SK-N-SH (cell line): ENCODE measurements around the gene CAPN5. TPM values are rescaled to one million over a fixed set of nuclear protein-coding genes. Genes with fewer than 3 reads are reported as not detected.

Experiments used
- CTCF ChIA-PET: fragments of 300-600, 350-600 bp; formaldehyde crosslinking; extraction: SDS; loops from one replicate; lab custom pipeline; 2021; lab: Yijun Ruan, JAX
- POLR2A ChIA-PET: fragments of 350-600 bp; sonication (Branson Sonifier 250); formaldehyde crosslinking; extraction: SDS; loops from one replicate; lab custom pipeline; 2020; ENCODE audit warnings: antibody characterized with exemption, inconsistent platforms; lab: Yijun Ruan, JAX
- DNase-seq: peaks from one replicate; pipeline ENCODE4 v3.0.0; 2012
- H2AFZ ChIP-seq: fragments of 200-600 bp; sonication (generic); 2 replicates; pipeline ENCODE4 v1.8.1; 2016; ENCODE audit warnings: antibody characterized with exemption, mild to moderate bottlenecking, low read depth
- H3F3A ChIP-seq: fragments of 200-600 bp; sonication (generic); replicated peaks from 2 replicates; pipeline ENCODE3; 2016; ENCODE audit warnings: antibody characterized with exemption, mild to moderate bottlenecking; ENCODE audit not compliant: insufficient read depth
- H3K27ac ChIP-seq, 2 experiments: fragments of 200-500 bp in 1 of 2; fragments of 200-600 bp in 1 of 2; sonication (Bioruptor generic) in 1 of 2; sonication (generic), shearing (Covaris generic) in 1 of 2; 2 replicates each; pipeline versions ENCODE4 v1.5.1 to v1.6.1; 2014 to 2016; ENCODE audit warnings: low read depth in 2 of 2, inconsistent platforms in 1 of 2, low read length in 1 of 2, mild to moderate bottlenecking in 1 of 2, mixed read lengths in 1 of 2
- H3K27me3 ChIP-seq: fragments of 200-600 bp; sonication (generic), shearing (Covaris generic); 2 replicates; pipeline ENCODE4 v1.6.1; 2016; ENCODE audit warnings: mixed run types; ENCODE audit not compliant: insufficient read depth
- H3K36me3 ChIP-seq, 2 experiments: fragments of 200-500 bp in 1 of 2; fragments of 200-600 bp in 1 of 2; sonication (Bioruptor generic) in 1 of 2; sonication (generic) in 1 of 2; replicated peaks in 1 of 2; 2 replicates each; pipeline versions ENCODE3 to v1.5.1; 2014 to 2016; ENCODE audit warnings: low read length in 1 of 2, mild to moderate bottlenecking in 1 of 2; ENCODE audit not compliant: insufficient read depth in 2 of 2, control insufficient read depth in 1 of 2
- H3K4me1 ChIP-seq, 2 experiments: fragments of 200-500 bp in 1 of 2; fragments of 200-600 bp in 1 of 2; sonication (Bioruptor generic) in 1 of 2; sonication (generic), shearing (Covaris generic) in 1 of 2; 2 replicates each; pipeline versions ENCODE4 v1.5.1 to v1.6.1; 2014 to 2016; ENCODE audit warnings: low read depth in 1 of 2, low read length in 1 of 2, mixed run types in 1 of 2; ENCODE audit not compliant: insufficient read depth in 2 of 2, control insufficient read depth in 1 of 2
- H3K4me2 ChIP-seq: fragments of 200-600 bp; sonication (generic), shearing (Covaris generic); 2 replicates; pipeline ENCODE4 v1.6.1; 2017; ENCODE audit warnings: mixed run types
- H3K4me3 ChIP-seq, 2 experiments: fragments of 200-500 bp in 1 of 2; fragments of 200-600 bp in 1 of 2; sonication (Bioruptor generic) in 1 of 2; sonication (generic), shearing (Covaris generic) in 1 of 2; 2 replicates each; pipeline versions ENCODE4 v1.5.1 to v1.8.1; 2014 to 2016; ENCODE audit warnings: low read depth in 2 of 2, inconsistent platforms in 1 of 2, low read length in 1 of 2, mild to moderate bottlenecking in 1 of 2, mixed read lengths in 1 of 2, moderate library complexity in 1 of 2
- H3K79me2 ChIP-seq: fragments of 200-600 bp; sonication (generic); 2 replicates; pipeline ENCODE4 v1.8.1; 2017; ENCODE audit warnings: mild to moderate bottlenecking; ENCODE audit not compliant: insufficient read depth
- H3K9ac ChIP-seq: fragments of 200-600 bp; sonication (generic); 2 replicates; pipeline ENCODE4 v1.6.1; 2017; ENCODE audit warnings: mixed run types
- H3K9me2 ChIP-seq: fragments of 200-600 bp; sonication (generic); 2 replicates; pipeline ENCODE4 v1.6.1; 2017; ENCODE audit warnings: mixed run types
- H3K9me3 ChIP-seq: fragments of 200-600 bp; sonication (generic); 2 replicates; pipeline ENCODE4 v1.6.1; 2017; ENCODE audit warnings: mixed run types, mild to moderate bottlenecking, moderate library complexity
- H4K20me1 ChIP-seq: fragments of 200-600 bp; sonication (generic); 2 replicates; pipeline ENCODE4 v1.6.1; 2017; ENCODE audit warnings: mild to moderate bottlenecking, mixed run types; ENCODE audit not compliant: insufficient read depth
- CHD2 ChIP-seq: fragments of 150-350 bp; IDR thresholded peaks from 2 replicates; pipeline ENCODE4 v1.6.1; 2018; ENCODE audit warnings: low read length; ENCODE audit not compliant: partially characterized antibody
- ELF1 ChIP-seq: IDR thresholded peaks from 2 replicates; pipeline ENCODE4 v1.4.0; 2012
- EZH2phosphoT487 ChIP-seq: fragments of 200-600 bp; sonication (generic); IDR thresholded peaks from 2 replicates; pipeline ENCODE4 v1.6.1; 2017; ENCODE audit warnings: low read depth, mixed run types, mild to moderate bottlenecking, antibody characterized with exemption, moderate library complexity, borderline replicate concordance
- FOSL2 ChIP-seq: IDR thresholded peaks from 2 replicates; pipeline ENCODE4 v1.4.0; 2012; ENCODE audit warnings: low read depth, mild to moderate bottlenecking, moderate library complexity, borderline replicate concordance
- FOXM1 ChIP-seq: IDR thresholded peaks from 2 replicates; pipeline ENCODE4 v1.4.0; 2012; ENCODE audit warnings: low read depth, mild to moderate bottlenecking
- GABPA ChIP-seq: IDR thresholded peaks from 2 replicates; pipeline ENCODE4 v1.4.0; 2012; ENCODE audit warnings: low read depth, mild to moderate bottlenecking
- GATA2 ChIP-seq: sonication (generic); formaldehyde crosslinking; IDR thresholded peaks from 2 replicates; pipeline ENCODE4 v1.5.0; 2020; ENCODE audit warnings: mild to moderate bottlenecking, missing genetic modification reagents
- JUND ChIP-seq: IDR thresholded peaks from 2 replicates; pipeline ENCODE4 v1.4.0; 2012
- MXI1 ChIP-seq: IDR thresholded peaks from 2 replicates; pipeline ENCODE4 v1.6.1; 2012; ENCODE audit warnings: mild to moderate bottlenecking, low read depth, low read length, improper control_type of control experiment
- NFIC ChIP-seq: IDR thresholded peaks from 2 replicates; pipeline ENCODE4 v1.4.0; 2012; ENCODE audit warnings: borderline replicate concordance
- NRF1 ChIP-seq: IDR thresholded peaks from 2 replicates; pipeline ENCODE4 v1.6.1; 2012; ENCODE audit warnings: low read depth, mild to moderate bottlenecking, low read length
- POLR2AphosphoS5 ChIP-seq: IDR thresholded peaks from 2 replicates; pipeline ENCODE4 v1.6.1; 2012; ENCODE audit warnings: low read depth, low read length
- RCOR1 ChIP-seq: fragments of 150-350 bp; IDR thresholded peaks from 2 replicates; pipeline ENCODE4 v1.6.1; 2017; ENCODE audit warnings: antibody characterized with exemption, low read length
- RFX5 ChIP-seq: IDR thresholded peaks from 2 replicates; pipeline ENCODE4 v1.6.1; 2012; ENCODE audit warnings: mild to moderate bottlenecking, improper control_type of control experiment, low read length
- SIN3A ChIP-seq: IDR thresholded peaks from 2 replicates; pipeline ENCODE4 v1.6.1; 2012; ENCODE audit warnings: low read depth, mild to moderate bottlenecking, low read length, moderate library complexity, borderline replicate concordance
- TCF12 ChIP-seq: IDR thresholded peaks from 2 replicates; pipeline ENCODE4 v1.4.0; 2012
- TEAD4 ChIP-seq: IDR thresholded peaks from 2 replicates; pipeline ENCODE4 v1.4.0; 2012; ENCODE audit warnings: mild to moderate bottlenecking, borderline replicate concordance; ENCODE audit not compliant: insufficient read depth
- YY1 ChIP-seq: IDR thresholded peaks from 2 replicates; pipeline ENCODE4 v1.4.0; 2012; ENCODE audit warnings: low read depth, mild to moderate bottlenecking
- WGBS: methylation state at CpG from one replicate; pipeline ENCODE4 v1.1.6; 2017; ENCODE audit warnings: low lambda C conversion rate; 5-methylcytosine and 5-hydroxymethylcytosine counted together
- polyA plus RNA-seq, 3 experiments: library from polyadenylated mRNA; depleted of rRNA; stranded (reverse); fragments of >200 nt; gene quantifications; 2 replicates each; pipeline ENCODE4 v1.2.3, GENCODE V29; 2012
- TF ChIP-seq, protein P1 (sequence below): fragments of 150-350 bp; IDR thresholded peaks from 2 replicates; pipeline ENCODE4 v1.6.1; 2016; ENCODE audit warnings: mild to moderate bottlenecking, low read depth, low read length
- TF ChIP-seq, protein P2 (sequence below): IDR thresholded peaks from 2 replicates; pipeline ENCODE4 v1.4.0; 2012; ENCODE audit warnings: low read depth, borderline replicate concordance
- TF ChIP-seq, protein P3 (sequence below): IDR thresholded peaks from 2 replicates; pipeline ENCODE4 v1.4.0; 2012; ENCODE audit warnings: low read depth, borderline replicate concordance
- TF ChIP-seq, protein P4 (sequence below): fragments of 150-350 bp; IDR thresholded peaks from 2 replicates; pipeline ENCODE4 v1.6.1; 2017; ENCODE audit warnings: antibody characterized with exemption, low read length, low read depth, borderline replicate concordance

Gene CAPN5
- polyA plus RNA-seq, 1 of the 3 experiments (the other 2 are of a cell fraction): 33.1 TPM

DNA sequence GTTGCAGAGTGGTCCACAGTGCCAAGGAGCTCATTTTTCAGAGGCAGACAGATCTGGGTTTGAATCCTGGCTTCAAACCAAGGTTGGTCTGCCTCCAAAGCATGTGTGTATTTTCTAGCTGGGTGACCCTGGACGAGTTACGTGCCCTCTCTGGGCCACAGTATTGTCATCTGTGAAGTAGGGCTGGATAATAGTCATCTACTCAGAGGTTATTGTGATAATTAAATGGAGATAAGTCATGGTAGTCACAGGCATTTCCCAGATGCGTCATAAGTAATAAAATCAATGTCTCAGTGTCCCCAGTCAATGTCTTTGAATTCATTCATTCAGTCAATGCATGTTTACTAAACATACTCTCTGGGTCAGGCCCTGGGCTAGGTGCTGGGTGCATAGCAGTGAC, 44.5 kb downstream of the CAPN5 start:
- no peaks in the 10 kb centered on the region for H3K27me3 ChIP-seq
- H4K20me1 ChIP-seq: no peaks in the 10 kb centered on the region
- H3K4me1 ChIP-seq: peaks cover 22 to 46% of the 10 kb centered on the region in 2 experiments; a peak in 3 of 4 replicates
- H3F3A ChIP-seq: peaks cover 16% of the 10 kb centered on the region
- no peaks in the 10 kb centered on the region for H3K9me2 ChIP-seq
- WGBS: 92% methylated on average over 3 of the region's 3 CpGs
- DNase-seq: no peak
- POLR2A ChIA-PET: no interaction called here
- no peaks in the 10 kb centered on the region for H3K9me3 ChIP-seq
- H3K36me3 ChIP-seq: no peaks in the 10 kb centered on the region
- no peak overlapping the region for H2AFZ ChIP-seq
- no peak overlapping the region for H3K4me3 ChIP-seq
- H3K4me2 ChIP-seq: no peak overlapping the region
- CTCF ChIA-PET: interaction anchor here (1.7 to 11.2 kb wide), 5 partner anchors 11 to 77 kb away, joined by 4 to 111 read pairs (median 12); partner anchors contain the start of gene MYO7A
- no peak overlapping the region for H3K9ac ChIP-seq
- peaks cover 10% of the 10 kb centered on the region; the same call in 1 of the 2 replicates for H3K79me2 ChIP-seq
- no peak overlapping the region for H3K27ac ChIP-seq
- TF ChIP-seq, protein P1, sequence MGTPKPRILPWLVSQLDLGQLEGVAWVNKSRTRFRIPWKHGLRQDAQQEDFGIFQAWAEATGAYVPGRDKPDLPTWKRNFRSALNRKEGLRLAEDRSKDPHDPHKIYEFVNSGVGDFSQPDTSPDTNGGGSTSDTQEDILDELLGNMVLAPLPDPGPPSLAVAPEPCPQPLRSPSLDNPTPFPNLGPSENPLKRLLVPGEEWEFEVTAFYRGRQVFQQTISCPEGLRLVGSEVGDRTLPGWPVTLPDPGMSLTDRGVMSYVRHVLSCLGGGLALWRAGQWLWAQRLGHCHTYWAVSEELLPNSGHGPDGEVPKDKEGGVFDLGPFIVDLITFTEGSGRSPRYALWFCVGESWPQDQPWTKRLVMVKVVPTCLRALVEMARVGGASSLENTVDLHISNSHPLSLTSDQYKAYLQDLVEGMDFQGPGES: no peak
- TF ChIP-seq TEAD4 (no peak), NRF1 (no peak), GABPA (no peak), TCF12 (no peak), CHD2 (no peak), EZH2phosphoT487 (no peak)
- TF ChIP-seq, protein P2, sequence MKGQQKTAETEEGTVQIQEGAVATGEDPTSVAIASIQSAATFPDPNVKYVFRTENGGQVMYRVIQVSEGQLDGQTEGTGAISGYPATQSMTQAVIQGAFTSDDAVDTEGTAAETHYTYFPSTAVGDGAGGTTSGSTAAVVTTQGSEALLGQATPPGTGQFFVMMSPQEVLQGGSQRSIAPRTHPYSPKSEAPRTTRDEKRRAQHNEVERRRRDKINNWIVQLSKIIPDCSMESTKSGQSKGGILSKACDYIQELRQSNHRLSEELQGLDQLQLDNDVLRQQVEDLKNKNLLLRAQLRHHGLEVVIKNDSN: no peak

DNA sequence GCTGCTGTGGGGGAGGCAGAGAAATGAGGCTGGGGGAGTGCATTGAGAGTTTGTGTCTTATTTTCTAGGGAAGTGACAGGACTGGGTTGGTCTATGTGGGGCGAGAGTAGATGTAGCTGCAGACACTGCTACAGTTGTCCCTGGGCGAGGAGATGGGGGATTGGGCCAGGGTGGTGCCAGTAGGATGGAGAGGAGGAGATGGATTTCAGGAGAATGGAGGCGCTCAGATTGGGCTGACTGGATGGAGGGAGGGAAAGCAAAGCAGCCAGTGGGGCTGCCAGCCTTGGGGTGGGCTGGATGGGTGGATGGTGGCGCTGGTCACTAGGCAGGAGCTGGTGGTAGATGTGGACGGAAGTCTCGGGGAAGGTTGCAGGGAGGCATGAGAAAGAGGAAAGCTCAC, 45.2 kb downstream of the CAPN5 start:
- POLR2A ChIA-PET: interaction anchor here (0.7 kb wide), 1 partner anchor 38 kb away, joined by 3 read pairs; no protein-coding TSS in a partner anchor
- Histone ChIP-seq H3K36me3 (no peaks in the 10 kb centered on the region), H3K9me2 (no peaks in the 10 kb centered on the region), H3K27ac (no peak overlapping the region), H3K4me3 (no peak overlapping the region), H3K4me2 (no peak overlapping the region), H3K4me1 (peaks cover 19 to 39% of the 10 kb centered on the region in 2 experiments; a peak in 3 of 4 replicates), H4K20me1 (no peaks in the 10 kb centered on the region), H2AFZ (no peak overlapping the region), H3K9ac (no peak overlapping the region), H3K9me3 (no peaks in the 10 kb centered on the region), H3K79me2 (peaks cover 10% of the 10 kb centered on the region; the same call in 1 of the 2 replicates), H3K27me3 (no peaks in the 10 kb centered on the region), H3F3A (peaks cover 16% of the 10 kb centered on the region)
- WGBS: 98% methylated on average over 6 of the region's 6 CpGs
- DNase-seq: no peak
- CTCF ChIA-PET: interaction anchor here (1.0 to 11.2 kb wide), 10 partner anchors 11 to 84 kb away, joined by 3 to 111 read pairs (median 8); partner anchors contain the start of gene MYO7A
- TF ChIP-seq NFIC (no peak), FOXM1 (no peak), TCF12 (no peak), TEAD4 (no peak), SIN3A (no peak), GATA2 (CRISPR knock-in tag) (no peak), ELF1 (no peak), RCOR1 (no peak), MXI1 (no peak), YY1 (no peak), POLR2AphosphoS5 (no peak), GABPA (no peak), RFX5 (no peak), JUND (no peak), FOSL2 (no peak)
- TF ChIP-seq, protein P2: no peak
- TF ChIP-seq, protein P3, sequence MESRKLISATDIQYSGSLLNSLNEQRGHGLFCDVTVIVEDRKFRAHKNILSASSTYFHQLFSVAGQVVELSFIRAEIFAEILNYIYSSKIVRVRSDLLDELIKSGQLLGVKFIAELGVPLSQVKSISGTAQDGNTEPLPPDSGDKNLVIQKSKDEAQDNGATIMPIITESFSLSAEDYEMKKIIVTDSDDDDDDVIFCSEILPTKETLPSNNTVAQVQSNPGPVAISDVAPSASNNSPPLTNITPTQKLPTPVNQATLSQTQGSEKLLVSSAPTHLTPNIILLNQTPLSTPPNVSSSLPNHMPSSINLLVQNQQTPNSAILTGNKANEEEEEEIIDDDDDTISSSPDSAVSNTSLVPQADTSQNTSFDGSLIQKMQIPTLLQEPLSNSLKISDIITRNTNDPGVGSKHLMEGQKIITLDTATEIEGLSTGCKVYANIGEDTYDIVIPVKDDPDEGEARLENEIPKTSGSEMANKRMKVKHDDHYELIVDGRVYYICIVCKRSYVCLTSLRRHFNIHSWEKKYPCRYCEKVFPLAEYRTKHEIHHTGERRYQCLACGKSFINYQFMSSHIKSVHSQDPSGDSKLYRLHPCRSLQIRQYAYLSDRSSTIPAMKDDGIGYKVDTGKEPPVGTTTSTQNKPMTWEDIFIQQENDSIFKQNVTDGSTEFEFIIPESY: no peak
- TF ChIP-seq, protein P4, sequence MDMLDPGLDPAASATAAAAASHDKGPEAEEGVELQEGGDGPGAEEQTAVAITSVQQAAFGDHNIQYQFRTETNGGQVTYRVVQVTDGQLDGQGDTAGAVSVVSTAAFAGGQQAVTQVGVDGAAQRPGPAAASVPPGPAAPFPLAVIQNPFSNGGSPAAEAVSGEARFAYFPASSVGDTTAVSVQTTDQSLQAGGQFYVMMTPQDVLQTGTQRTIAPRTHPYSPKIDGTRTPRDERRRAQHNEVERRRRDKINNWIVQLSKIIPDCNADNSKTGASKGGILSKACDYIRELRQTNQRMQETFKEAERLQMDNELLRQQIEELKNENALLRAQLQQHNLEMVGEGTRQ: no peak
